CD4-positive, alpha-beta memory T cell (primary cell): ENCODE data around the gene MED31. TPM values are rescaled to one million over a fixed set of nuclear protein-coding genes. Genes with fewer than 3 reads are reported as not detected.
"Not testable (repeated sequence)": the region's sequence is repeated elsewhere in the genome, so short reads cannot be mapped to it uniquely, and the experiment has no call there.

Experiments used
- CTCF ChIA-PET: fragments of 350-600 bp; sonication (Branson Sonifier 250); formaldehyde crosslinking; loops from one replicate; lab custom pipeline; 2021; ENCODE audit warnings: inconsistent platforms; ENCODE audit not compliant: partially characterized antibody; lab: Charles Lee
- POLR2A ChIA-PET: fragments of 350-600 bp; sonication (Branson Sonifier 250); formaldehyde crosslinking; loops from one replicate; lab custom pipeline; 2021; ENCODE audit not compliant: partially characterized antibody; lab: Charles Lee
- DNase-seq, 5 donors: peaks; one replicate each; pipeline versions ENCODE4 v3.0.0 to v3.0.0-alpha.2; 2020 to 2022; ENCODE audit warnings: mixed read lengths in 1 of 5
- H3K27ac ChIP-seq: one replicate; pipeline ENCODE4 v1.7.0; 2013; ENCODE audit warnings: low read depth, low read length
- H3K27me3 ChIP-seq: 2 replicates; pipeline ENCODE4 v1.7.0; 2013; ENCODE audit warnings: mild to moderate bottlenecking, low read length, moderate library complexity; ENCODE audit not compliant: insufficient read depth
- H3K36me3 ChIP-seq: 2 replicates; pipeline ENCODE4 v1.7.0; 2013; ENCODE audit warnings: mild to moderate bottlenecking, low read length, moderate library complexity; ENCODE audit not compliant: insufficient read depth
- H3K4me1 ChIP-seq: 2 replicates; pipeline ENCODE4 v1.7.0; 2013; ENCODE audit warnings: mild to moderate bottlenecking, low read length, moderate library complexity; ENCODE audit not compliant: insufficient read depth
- H3K4me3 ChIP-seq, 2 donors: one replicate each; pipeline ENCODE4 v1.7.0; 2013; ENCODE audit warnings: low read length in 2 of 2, mild to moderate bottlenecking in 1 of 2
- H3K9me3 ChIP-seq, 2 donors: one replicate each; pipeline ENCODE4 v1.7.0; 2013; ENCODE audit warnings: low read length in 2 of 2, control low read depth in 1 of 2; ENCODE audit not compliant: control insufficient read depth in 1 of 2
- H3K27ac Mint-ChIP-seq, 7 donors: one replicate each; pipeline ENCODE4 v1.8.0; 2020 to 2021; ENCODE audit warnings: mixed read lengths in 7 of 7, mild to moderate bottlenecking in 6 of 7, inconsistent platforms in 3 of 7, moderate library complexity in 3 of 7
- H3K27me3 Mint-ChIP-seq, 2 donors: one replicate each; pipeline ENCODE4 v1.8.0; 2020 to 2021; ENCODE audit warnings: mixed read lengths in 2 of 2
- H3K36me3 Mint-ChIP-seq, 2 donors: one replicate each; pipeline ENCODE4 v1.8.0; 2020 to 2021; ENCODE audit warnings: mixed read lengths in 2 of 2, inconsistent platforms in 1 of 2, mild to moderate bottlenecking in 1 of 2
- H3K4me1 Mint-ChIP-seq, 4 donors: one replicate each; pipeline ENCODE4 v1.8.0; 2020 to 2021; ENCODE audit warnings: mixed read lengths in 4 of 4, mild to moderate bottlenecking in 1 of 4
- H3K4me3 Mint-ChIP-seq, 8 donors: one replicate each; pipeline ENCODE4 v1.8.0; 2020 to 2021; ENCODE audit warnings: mixed read lengths in 8 of 8, mild to moderate bottlenecking in 7 of 8, moderate library complexity in 6 of 8, inconsistent platforms in 3 of 8
- H3K9me3 Mint-ChIP-seq, 8 donors: one replicate each; pipeline ENCODE4 v1.8.0; 2020 to 2021; ENCODE audit warnings: mixed read lengths in 8 of 8, mild to moderate bottlenecking in 5 of 8, inconsistent platforms in 3 of 8, moderate library complexity in 1 of 8
- intact Hi-C: fragments of 100-400 bp; cut with micrococcal nuclease; formaldehyde crosslinking; loops from one replicate; pipeline ENCODE4 v1.15.1; 2023
- microRNA-seq: library from miRNA; unstranded; fragments of <30 nt; microRNA quantifications from one replicate; pipeline ENCODE4 v1.2.0, GENCODE V29; 2021; ENCODE audit warnings: borderline replicate concordance, borderline number of aligned reads, borderline microRNAs expressed, mixed read lengths
- polyA plus RNA-seq, 2 donors: library from polyadenylated mRNA; unstranded; fragments of 300-500 nt; fragmentation: Illumina TruSeq; gene quantifications; one replicate each; pipeline ENCODE4 v1.2.3, GENCODE V29; 2021
- total RNA-seq, 2 experiments: library from RNA; stranded (reverse); gene quantifications; one replicate each; pipeline ENCODE4 v1.2.3, GENCODE V29; 2021

The MED31 gene
- total and polyA plus RNA-seq, 4 experiments from 2014 or later, result 25.6 to 44.7 (median 33.3) TPM

DNA sequence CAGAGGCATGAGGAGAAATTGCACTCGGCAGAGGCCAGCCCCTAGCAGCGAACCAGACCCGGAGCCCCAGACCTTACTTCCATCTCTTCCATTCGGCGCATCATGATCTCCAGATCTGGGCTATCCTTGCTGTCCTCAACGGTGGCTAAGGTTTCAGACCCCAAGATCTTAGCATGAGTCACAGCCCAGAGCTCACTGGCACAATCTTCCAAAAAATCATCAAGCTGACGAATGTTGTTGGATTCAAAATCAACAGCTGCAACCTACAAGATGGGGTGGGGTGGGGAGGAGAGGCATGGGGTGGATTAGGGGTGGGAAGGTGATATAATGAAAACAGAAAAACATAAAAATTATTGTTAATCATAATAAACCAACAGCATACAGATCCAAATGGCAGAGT, 55.3 kb downstream of the MED31 start:
- Histone ChIP-seq H3K9me3 (no peaks in the 10 kb centered on the region), H3K27me3 (no peaks in the 10 kb centered on the region), H3K36me3 (peaks cover 37% of the 10 kb centered on the region), H3K27ac (no peak overlapping the region), H3K4me3 (no peak overlapping the region), H3K4me1 (no peaks in the 10 kb centered on the region)
- DNase-seq, result no peak
- Mint-ChIP-seq H3K27ac (no peak overlapping the region), H3K9me3 (no peaks in the 10 kb centered on the region), H3K4me3 (no peak overlapping the region), H3K27me3 (no peaks in the 10 kb centered on the region), H3K36me3 (peaks cover 76 to 85% of the 10 kb centered on the region in 2 donors), H3K4me1 (no peaks in the 10 kb centered on the region)
- intact Hi-C loops, result no loop called here
- POLR2A ChIA-PET, result no interaction called here
- CTCF ChIA-PET, result no interaction called here

DNA sequence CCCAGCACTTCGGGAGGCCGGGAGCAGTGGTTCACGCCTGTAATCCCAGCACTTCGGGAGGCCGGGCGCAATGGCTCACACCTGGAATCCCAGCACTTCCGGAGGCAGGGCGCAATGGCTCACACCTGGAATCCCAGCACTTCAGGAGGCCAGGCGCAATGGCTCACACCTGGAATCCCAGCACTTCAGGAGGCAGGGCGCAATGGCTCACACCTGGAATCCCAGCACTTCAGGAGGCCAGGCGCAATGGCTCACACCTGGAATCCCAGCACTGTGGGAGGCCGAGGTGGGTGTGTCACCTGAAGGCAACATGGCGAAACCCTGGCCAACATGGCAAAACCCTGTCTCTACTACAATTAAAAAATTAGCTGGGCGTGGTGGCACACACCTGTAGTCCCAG, 58.0 kb downstream of the MED31 start:
- H3K36me3 Mint-ChIP-seq, result peaks cover 74 to 82% of the 10 kb centered on the region in 2 donors
- peaks cover 43% of the 10 kb centered on the region for H3K36me3 ChIP-seq
- H3K4me1 Mint-ChIP-seq, H3K4me3 Mint-ChIP-seq, POLR2A ChIA-PET, H3K27me3 Mint-ChIP-seq, CTCF ChIA-PET, H3K4me3 ChIP-seq, H3K4me1 ChIP-seq, DNase-seq, H3K27ac ChIP-seq, H3K9me3 ChIP-seq, H3K9me3 Mint-ChIP-seq, H3K27me3 ChIP-seq, intact Hi-C loops, H3K27ac Mint-ChIP-seq: not testable (repeated sequence)

Small RNAs within 50 kb of the gene (microRNA-seq; reads per million reads assigned to microRNA genes)
- not detected for gene MIR4520-1
- gene MIR4520-2, result not detected

Other genes starting within 250 kb of the MED31 start
- gene AIPL1, start 216.5 kb downstream of the MED31 start, total RNA-seq, result not detected
- gene AIPL1, start 216.5 kb downstream of the MED31 start, polyA plus RNA-seq, result not detected
- not detected for gene PIMREG, start 207.2 kb downstream of the MED31 start, total RNA-seq
- gene PIMREG, start 207.2 kb downstream of the MED31 start, polyA plus RNA-seq, result not detected
- under 1 TPM; 0.29 to 0.50 TPM for gene PITPNM3, start 95.0 kb downstream of the MED31 start, total RNA-seq
- under 1 TPM in 1 of 2 donors, not detected in 1; 0.05 TPM for gene PITPNM3, start 95.0 kb downstream of the MED31 start, polyA plus RNA-seq
- gene KIAA0753, start 10.9 kb downstream of the MED31 start, total RNA-seq, result 10 to 100 TPM; 15.6 to 18.6 TPM
- gene KIAA0753, start 10.9 kb downstream of the MED31 start, polyA plus RNA-seq, result 1 to 10 TPM; 1.8 to 3.4 TPM
- gene TXNDC17, start 10.5 kb downstream of the MED31 start, total RNA-seq, result 10 to 100 TPM; 17.0 to 27.1 TPM
- gene TXNDC17, start 10.5 kb downstream of the MED31 start, polyA plus RNA-seq, result 100 to 1,000 TPM in 1 of 2 donors, 10 to 100 TPM in 1; 74.7 to 122 TPM
- gene C17orf100, start 157 bp upstream of the MED31 start, total RNA-seq, result 1 to 10 TPM; 4.0 to 4.3 TPM
- gene C17orf100, start 157 bp upstream of the MED31 start, polyA plus RNA-seq, result 1 to 10 TPM; 4.3 to 4.7 TPM
- gene SLC13A5, start 61.8 kb upstream of the MED31 start, total RNA-seq, result not detected
- gene SLC13A5, start 61.8 kb upstream of the MED31 start, polyA plus RNA-seq, result not detected
- gene XAF1, start 104.4 kb upstream of the MED31 start, total RNA-seq, result 10 to 100 TPM; 91.0 to 99.3 TPM
- gene XAF1, start 104.4 kb upstream of the MED31 start, polyA plus RNA-seq, result 10 to 100 TPM in 1 of 2 donors, 1 to 10 TPM in 1; 8.0 to 44.0 TPM
- gene FBXO39, start 124.6 kb upstream of the MED31 start, total RNA-seq, result under 1 TPM; 0.20 to 0.25 TPM
- under 1 TPM in 1 of 2 donors, not detected in 1; 0.14 TPM for gene FBXO39, start 124.6 kb upstream of the MED31 start, polyA plus RNA-seq
- not detected for gene TEKT1, start 180.1 kb upstream of the MED31 start, total RNA-seq
- not detected for gene TEKT1, start 180.1 kb upstream of the MED31 start, polyA plus RNA-seq